Non-pigmented ciliary epithelial cell (primary cell): Measurements from ENCODE around the gene RPTOR.

Experiments used
- DNase-seq: peaks from one replicate; pipeline ENCODE4 v3.0.0-alpha.2; 2010; ENCODE audit warnings: low read depth

Gene RPTOR

DNA sequence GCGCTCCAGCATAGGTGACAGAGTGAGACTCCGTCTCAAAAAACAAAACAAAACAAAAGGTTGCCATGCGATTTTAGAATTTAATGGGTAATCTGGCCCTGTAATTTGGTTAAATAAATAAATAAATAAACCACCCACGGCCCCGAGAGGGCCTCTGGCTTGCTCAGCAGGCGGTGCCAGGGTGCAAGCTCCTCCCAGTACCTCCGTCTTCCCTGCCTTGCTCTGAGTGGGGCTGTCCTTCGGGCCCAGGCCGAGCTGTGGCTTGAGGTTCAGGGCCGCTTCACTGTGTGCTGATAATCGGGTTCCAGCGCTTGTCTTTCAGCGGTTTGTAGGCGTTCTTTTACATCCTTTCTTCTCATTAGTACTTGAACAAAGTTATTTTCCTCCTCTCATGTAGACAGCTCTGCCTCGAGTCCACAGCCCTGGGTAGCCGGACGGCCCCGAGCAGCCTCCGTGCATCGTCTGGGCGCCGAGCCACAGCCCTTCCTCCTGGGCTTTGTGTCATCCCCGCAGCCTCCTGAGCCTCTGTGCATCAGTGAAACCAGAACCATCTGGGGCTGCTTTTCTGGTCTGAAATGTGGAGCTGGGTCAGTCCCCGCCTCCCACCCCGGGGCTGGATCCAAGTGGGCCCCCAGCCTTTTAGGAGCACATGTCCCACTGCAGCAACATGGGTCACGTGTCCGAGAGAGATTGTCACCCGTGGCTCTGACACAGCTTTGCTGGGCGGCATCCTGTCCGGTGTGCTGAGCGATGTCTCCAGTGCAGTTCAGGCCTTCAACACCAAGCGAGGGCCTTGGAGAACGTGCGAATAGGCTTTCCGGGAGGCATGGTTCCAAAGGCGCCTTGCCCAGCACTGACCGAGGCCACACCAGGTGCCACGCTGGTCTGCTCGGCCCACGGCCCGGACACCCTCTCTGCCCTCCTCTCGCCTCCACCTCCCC lies 289.6 kb downstream of the RPTOR start:
- DNase-seq: no peak

DNA sequence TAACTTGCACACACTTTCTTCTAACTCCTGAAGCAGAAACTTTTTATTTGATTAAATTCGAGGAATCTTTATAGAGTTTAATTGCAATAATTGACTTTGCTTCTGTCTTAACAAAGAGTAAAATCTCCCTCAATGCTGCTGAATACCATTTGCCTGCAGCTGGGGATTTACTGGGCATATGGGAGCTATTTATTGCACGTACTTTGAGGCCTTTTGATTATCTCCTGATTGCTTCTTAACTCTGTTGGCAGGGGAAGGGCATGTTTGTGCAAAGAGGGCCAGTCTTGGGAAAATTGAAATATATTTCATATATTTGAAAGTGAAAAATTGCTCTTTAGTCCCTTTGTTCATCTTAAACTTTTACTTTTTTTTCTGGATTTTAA lies 290.2 kb downstream of the RPTOR start:
- no peak for DNase-seq

GRCh38 chr17:80835816-80836657 lies 291.4 kb downstream of the RPTOR start:
- DNase-seq: no peak

DNA sequence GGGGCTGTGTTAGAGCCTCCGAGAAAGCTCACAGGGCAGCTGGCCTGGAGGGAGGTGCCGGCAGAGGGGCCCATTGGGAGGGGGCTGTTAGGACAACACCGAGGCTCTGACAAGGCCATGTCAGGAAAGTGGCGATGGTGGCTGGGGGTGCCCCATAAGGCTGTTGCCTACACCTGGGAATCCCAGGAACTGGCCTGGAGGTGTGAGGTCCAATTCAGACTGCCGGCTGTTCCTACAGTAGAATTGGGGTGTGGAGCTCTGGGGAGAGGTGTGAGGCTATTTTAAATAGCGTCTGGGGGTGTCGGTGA lies 292.0 kb downstream of the RPTOR start:
- DNase-seq: no peak

- DNase-seq: no peak
Measured at GRCh38 chr17:80836971-80837481, 292.4 kb downstream of the RPTOR start.

DNA sequence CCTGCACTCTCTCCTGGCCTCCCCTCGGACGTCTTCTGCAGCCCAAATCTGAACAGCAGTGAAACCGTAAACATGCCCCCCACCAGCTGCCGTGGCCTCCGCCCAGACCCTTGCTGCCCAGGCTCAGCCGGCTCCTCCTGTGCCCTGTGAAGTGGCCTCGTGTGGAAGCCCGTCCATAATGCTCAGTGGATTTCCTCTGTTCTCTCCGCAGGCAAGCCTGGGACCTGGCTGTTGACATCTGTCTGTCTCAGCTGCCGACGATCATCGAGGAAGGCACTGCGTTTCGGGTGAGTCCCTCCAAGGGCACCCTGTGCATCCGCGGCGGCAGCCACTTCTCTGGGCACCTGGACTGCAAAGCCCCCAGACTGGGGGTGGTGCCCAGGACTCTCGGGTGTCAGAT lies 293.1 kb downstream of the RPTOR start:
- DNase-seq: no peak

- DNase-seq: no peak
Measured at GRCh38 chr17:80838311-80839025, 293.8 kb downstream of the RPTOR start.

- DNase-seq: no peak
Measured at GRCh38 chr17:80839026-80839345, 294.3 kb downstream of the RPTOR start.

- DNase-seq: no peak
Measured at GRCh38 chr17:80839511-80839941, 294.9 kb downstream of the RPTOR start.

GRCh38 chr17:80839970-80840369 lies 295.3 kb downstream of the RPTOR start:
- no peak for DNase-seq

- no peak for DNase-seq
Measured at GRCh38 chr17:80842456-80843013, 297.9 kb downstream of the RPTOR start.

DNA sequence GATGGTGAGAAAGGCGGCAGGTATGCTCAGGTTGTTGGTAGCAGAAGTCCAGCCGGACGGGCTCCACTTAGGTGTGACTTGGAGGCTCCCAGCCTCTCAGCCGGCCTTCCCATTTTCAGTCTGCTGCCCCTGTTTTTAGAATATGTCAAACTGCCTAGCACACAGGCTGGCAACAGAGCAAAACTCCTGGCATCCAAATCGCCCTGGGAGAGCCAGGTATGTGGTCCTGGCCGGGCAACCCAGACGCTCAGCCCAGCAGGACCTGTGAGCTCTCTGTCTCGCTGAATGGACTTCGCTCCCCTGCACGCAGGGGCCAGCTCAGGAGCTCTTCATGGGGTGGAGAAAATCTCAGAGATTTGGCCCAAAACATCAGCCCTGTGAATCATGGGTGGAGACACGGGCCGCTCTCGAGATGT lies 299.1 kb downstream of the RPTOR start:
- no peak for DNase-seq

GRCh38 chr17:80844418-80844990 lies 299.9 kb downstream of the RPTOR start:
- no peak for DNase-seq

- DNase-seq: no peak
Measured at GRCh38 chr17:80845069-80845862, 300.6 kb downstream of the RPTOR start.

GRCh38 chr17:80845863-80846671 lies 301.4 kb downstream of the RPTOR start:
- DNase-seq: no peak

- DNase-seq: no peak
Measured at GRCh38 chr17:80846932-80847331, 302.3 kb downstream of the RPTOR start.

DNA sequence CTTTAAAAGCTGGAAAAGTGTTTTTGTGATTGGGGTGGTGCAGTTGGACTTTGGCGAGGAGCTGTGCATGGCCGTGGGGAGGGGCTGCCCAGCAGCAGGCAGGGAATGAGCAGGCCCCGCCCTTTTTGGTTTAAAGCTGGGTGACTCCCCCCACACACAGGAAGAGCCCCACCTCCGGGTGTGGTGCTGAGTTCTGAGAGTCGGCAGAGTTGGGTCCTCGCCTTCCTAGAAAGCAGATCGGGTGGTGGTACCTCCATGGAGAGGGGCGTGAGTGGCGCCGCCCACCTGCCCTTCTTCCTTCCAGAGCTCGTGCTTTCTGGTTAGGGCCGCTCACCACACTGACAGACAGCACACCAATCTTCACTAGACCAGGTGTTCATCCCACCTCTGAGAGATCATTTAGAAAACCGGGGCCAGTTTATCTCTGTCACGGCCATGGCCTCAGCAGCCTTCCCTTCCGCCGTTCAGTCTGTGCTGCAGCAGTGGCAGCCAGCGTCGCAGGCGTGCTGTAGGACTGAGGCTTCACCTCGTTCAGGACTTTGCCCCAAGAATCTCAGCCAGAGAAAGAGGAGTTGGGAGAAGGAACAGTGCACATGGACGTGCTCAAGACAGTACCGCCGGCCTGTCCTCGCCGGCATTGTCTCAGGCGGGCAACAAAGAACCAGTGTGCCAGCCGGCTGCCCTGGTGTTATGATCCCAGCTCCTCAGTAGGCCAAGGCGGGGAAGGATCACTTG lies 303.0 kb downstream of the RPTOR start:
- DNase-seq: no peak

GRCh38 chr17:80848449-80849102 lies 303.9 kb downstream of the RPTOR start:
- no peak for DNase-seq

GRCh38 chr17:80849119-80849518 lies 304.5 kb downstream of the RPTOR start:
- DNase-seq: no peak
